ENCODE results near the gene ACER2. TPM values are rescaled to one million over a fixed set of nuclear protein-coding genes. Genes with fewer than 3 reads are reported as not detected.

The ACER2 gene
- total and polyA plus RNA-seq, 2 experiments from 2014 or later = 0.87 to 14.6 TPM

GRCh38 chr9:19431361-19432171 lies 22.8 kb downstream of the ACER2 start:
- Mint-ChIP-seq H3K27ac (no peak overlapping the region), H3K36me3 (ENCODE audit: low read depth) (peaks cover 43% of the 10 kb centered on the region), H3K27me3 (ENCODE audit: insufficient read depth, low read depth, poor library complexity) (peaks cover 5% of the 10 kb centered on the region), H3K4me1 (peaks cover 5% of the 10 kb centered on the region), H3K9me3 (peaks cover 13% of the 10 kb centered on the region), H3K4me3 (no peak overlapping the region)
- no peak for TF ChIP-seq NANOG (IDR thresholded peaks at IDR 0.05; ENCODE audit: borderline replicate concordance)
- no peak for TF ChIP-seq POLR2AphosphoS5 (IDR thresholded peaks at IDR 0.05; ENCODE audit: low read depth)
- TF ChIP-seq EZH2phosphoT487 (IDR thresholded peaks at IDR 0.05; ENCODE audit: unreplicated experiment) = no peak
- TF ChIP-seq, protein P1, sequence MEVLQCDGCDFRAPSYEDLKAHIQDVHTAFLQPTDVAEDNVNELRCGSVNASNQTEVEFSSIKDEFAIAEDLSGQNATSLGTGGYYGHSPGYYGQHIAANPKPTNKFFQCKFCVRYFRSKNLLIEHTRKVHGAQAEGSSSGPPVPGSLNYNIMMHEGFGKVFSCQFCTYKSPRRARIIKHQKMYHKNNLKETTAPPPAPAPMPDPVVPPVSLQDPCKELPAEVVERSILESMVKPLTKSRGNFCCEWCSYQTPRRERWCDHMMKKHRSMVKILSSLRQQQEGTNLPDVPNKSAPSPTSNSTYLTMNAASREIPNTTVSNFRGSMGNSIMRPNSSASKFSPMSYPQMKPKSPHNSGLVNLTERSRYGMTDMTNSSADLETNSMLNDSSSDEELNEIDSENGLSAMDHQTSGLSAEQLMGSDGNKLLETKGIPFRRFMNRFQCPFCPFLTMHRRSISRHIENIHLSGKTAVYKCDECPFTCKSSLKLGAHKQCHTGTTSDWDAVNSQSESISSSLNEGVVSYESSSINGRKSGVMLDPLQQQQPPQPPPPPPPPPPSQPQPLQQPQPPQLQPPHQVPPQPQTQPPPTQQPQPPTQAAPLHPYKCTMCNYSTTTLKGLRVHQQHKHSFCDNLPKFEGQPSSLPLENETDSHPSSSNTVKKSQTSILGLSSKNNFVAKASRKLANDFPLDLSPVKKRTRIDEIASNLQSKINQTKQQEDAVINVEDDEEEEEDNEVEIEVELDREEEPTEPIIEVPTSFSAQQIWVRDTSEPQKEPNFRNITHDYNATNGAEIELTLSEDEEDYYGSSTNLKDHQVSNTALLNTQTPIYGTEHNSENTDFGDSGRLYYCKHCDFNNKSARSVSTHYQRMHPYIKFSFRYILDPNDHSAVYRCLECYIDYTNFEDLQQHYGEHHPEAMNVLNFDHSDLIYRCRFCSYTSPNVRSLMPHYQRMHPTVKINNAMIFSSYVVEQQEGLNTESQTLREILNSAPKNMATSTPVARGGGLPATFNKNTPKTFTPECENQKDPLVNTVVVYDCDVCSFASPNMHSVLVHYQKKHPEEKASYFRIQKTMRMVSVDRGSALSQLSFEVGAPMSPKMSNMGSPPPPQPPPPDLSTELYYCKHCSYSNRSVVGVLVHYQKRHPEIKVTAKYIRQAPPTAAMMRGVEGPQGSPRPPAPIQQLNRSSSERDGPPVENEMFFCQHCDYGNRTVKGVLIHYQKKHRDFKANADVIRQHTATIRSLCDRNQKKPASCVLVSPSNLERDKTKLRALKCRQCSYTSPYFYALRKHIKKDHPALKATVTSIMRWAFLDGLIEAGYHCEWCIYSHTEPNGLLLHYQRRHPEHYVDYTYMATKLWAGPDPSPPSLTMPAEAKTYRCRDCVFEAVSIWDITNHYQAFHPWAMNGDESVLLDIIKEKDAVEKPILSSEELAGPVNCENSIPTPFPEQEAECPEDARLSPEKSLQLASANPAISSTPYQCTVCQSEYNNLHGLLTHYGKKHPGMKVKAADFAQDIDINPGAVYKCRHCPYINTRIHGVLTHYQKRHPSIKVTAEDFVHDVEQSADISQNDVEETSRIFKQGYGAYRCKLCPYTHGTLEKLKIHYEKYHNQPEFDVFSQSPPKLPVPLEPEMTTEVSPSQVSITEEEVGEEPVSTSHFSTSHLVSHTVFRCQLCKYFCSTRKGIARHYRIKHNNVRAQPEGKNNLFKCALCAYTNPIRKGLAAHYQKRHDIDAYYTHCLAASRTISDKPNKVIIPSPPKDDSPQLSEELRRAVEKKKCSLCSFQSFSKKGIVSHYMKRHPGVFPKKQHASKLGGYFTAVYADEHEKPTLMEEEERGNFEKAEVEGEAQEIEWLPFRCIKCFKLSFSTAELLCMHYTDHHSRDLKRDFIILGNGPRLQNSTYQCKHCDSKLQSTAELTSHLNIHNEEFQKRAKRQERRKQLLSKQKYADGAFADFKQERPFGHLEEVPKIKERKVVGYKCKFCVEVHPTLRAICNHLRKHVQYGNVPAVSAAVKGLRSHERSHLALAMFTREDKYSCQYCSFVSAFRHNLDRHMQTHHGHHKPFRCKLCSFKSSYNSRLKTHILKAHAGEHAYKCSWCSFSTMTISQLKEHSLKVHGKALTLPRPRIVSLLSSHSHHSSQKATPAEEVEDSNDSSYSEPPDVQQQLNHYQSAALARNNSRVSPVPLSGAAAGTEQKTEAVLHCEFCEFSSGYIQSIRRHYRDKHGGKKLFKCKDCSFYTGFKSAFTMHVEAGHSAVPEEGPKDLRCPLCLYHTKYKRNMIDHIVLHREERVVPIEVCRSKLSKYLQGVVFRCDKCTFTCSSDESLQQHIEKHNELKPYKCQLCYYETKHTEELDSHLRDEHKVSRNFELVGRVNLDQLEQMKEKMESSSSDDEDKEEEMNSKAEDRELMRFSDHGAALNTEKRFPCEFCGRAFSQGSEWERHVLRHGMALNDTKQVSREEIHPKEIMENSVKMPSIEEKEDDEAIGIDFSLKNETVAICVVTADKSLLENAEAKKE (CRISPR knock-in tag; IDR thresholded peaks at IDR 0.05) = no peak
- TF ChIP-seq REST (IDR thresholded peaks at IDR 0.05; ENCODE audit: unreplicated experiment) = no peak
- TF ChIP-seq ETS1 (IDR thresholded peaks at IDR 0.05) = no peak
- no peak for TF ChIP-seq CREB1 (CRISPR knock-in tag; IDR thresholded peaks at IDR 0.05; ENCODE audit: low read depth)
- TF ChIP-seq EZH2 (IDR thresholded peaks at IDR 0.05; ENCODE audit: low read depth, unreplicated experiment) = no peak
- TF ChIP-seq JUNB (IDR thresholded peaks at IDR 0.05; ENCODE audit: unreplicated experiment) = no peak
- no peak for TF ChIP-seq ZNF331 (CRISPR knock-in tag; IDR thresholded peaks at IDR 0.05; ENCODE audit: low read depth)
- no peak for TF ChIP-seq STAT1 (IDR thresholded peaks at IDR 0.05; ENCODE audit: unreplicated experiment)
- TF ChIP-seq ZNF114 (CRISPR knock-in tag; IDR thresholded peaks at IDR 0.05) = no peak
- H3K4me3 ChIP-seq = no peak overlapping the region
- H3F3A ChIP-seq (replicated peaks; ENCODE audit: low read depth) = 0 out of 2 replicates have a peak, but pooled peaks cover 3% of the 10 kb centered on the region
- no peaks in the 10 kb centered on the region for H3K79me2 ChIP-seq (replicated peaks; ENCODE audit: insufficient read depth)
- H3K36me3 ChIP-seq (ENCODE audit: insufficient read depth) = peaks cover 13% of the 10 kb centered on the region
- H4K20me1 ChIP-seq (replicated peaks; ENCODE audit: insufficient read depth) = no peaks in the 10 kb centered on the region
- ATAC-seq (no peak), DNase-seq (ENCODE audit: low spot score) (no peak)
- no peak overlapping the region; the same call in 1 of the 2 replicates for H3K27ac ChIP-seq (ENCODE audit: low read depth)
- 0 out of 2 replicates have a peak, but pooled peaks cover 4% of the 10 kb centered on the region for H3K4me1 ChIP-seq (ENCODE audit: insufficient read depth)
- H3K9me2 ChIP-seq (ENCODE audit: insufficient read depth) = no peaks in the 10 kb centered on the region
- no peak overlapping the region for H3K4me2 ChIP-seq
- no peak overlapping the region for H2AFZ ChIP-seq
- H3K27me3 ChIP-seq (ENCODE audit: insufficient read depth) = no peaks in the 10 kb centered on the region

Measured in GM23338 (cell line).